PC-3 (cell line): Measurements from ENCODE around the gene GPC6. TPM values are rescaled to one million over a fixed set of nuclear protein-coding genes. Genes with fewer than 3 reads are reported as not detected.

ENCODE experiments used
- ATAC-seq: fragments of 200-7000 bp; cut with Tn5 transposase; 2 replicates; pipeline ENCODE4 v1.9.1; 2020; ENCODE audit warnings: mild to moderate bottlenecking, moderate library complexity
- BruUV-seq: library from RNA; stranded (reverse); fragments of 400-500 nt; replicated peaks from 2 replicates; lab custom pipeline; 2021; lab: Mats Ljungman, UMichigan
- CTCF ChIA-PET: fragments of 300-600 bp; sonication (Branson Sonifier 250); formaldehyde crosslinking; loops from one replicate; lab custom pipeline; 2022; ENCODE audit warnings: antibody characterized with exemption; lab: Charles Lee
- POLR2A ChIA-PET: fragments of 300-600 bp; sonication (Branson Sonifier 250); formaldehyde crosslinking; loops from one replicate; lab custom pipeline; 2022; ENCODE audit warnings: antibody characterized with exemption; ENCODE audit not compliant: unreplicated experiment; lab: Charles Lee
- DNase-seq: peaks from one replicate; pipeline ENCODE4 v3.0.0-alpha.2; 2015
- H2AFZ ChIP-seq: fragments of 300-600 bp; sonication (generic); 2 replicates; pipeline ENCODE4 v1.6.0; 2016; ENCODE audit warnings: antibody characterized with exemption, low read length
- H3F3A ChIP-seq: fragments of 300-600 bp; sonication (generic); one replicate; pipeline ENCODE4 v1.6.0; 2017; ENCODE audit warnings: antibody characterized with exemption, low read length, control low read depth, mild to moderate bottlenecking; ENCODE audit not compliant: unreplicated experiment
- H3K27ac ChIP-seq: fragments of 300-600 bp; sonication (generic); 2 replicates; pipeline ENCODE4 v1.5.1; 2016; ENCODE audit warnings: mild to moderate bottlenecking, low read length
- H3K27me3 ChIP-seq: fragments of 300-600 bp; sonication (generic); 2 replicates; pipeline ENCODE4 v1.6.1; 2016; ENCODE audit warnings: low read length, mixed read lengths
- H3K36me3 ChIP-seq: fragments of 300-600 bp; sonication (generic); 2 replicates; pipeline ENCODE4 v1.6.1; 2016; ENCODE audit warnings: low read depth, mixed run types, low read length, mixed read lengths
- H3K4me1 ChIP-seq: fragments of 300-600 bp; sonication (generic); 2 replicates; pipeline ENCODE4 v1.5.1; 2016; ENCODE audit warnings: low read length; ENCODE audit not compliant: insufficient read depth
- H3K4me2 ChIP-seq: fragments of 300-600 bp; sonication (generic); 2 replicates; pipeline ENCODE4 v1.6.0; 2016; ENCODE audit warnings: low read length
- H3K4me3 ChIP-seq: fragments of 300-600 bp; sonication (generic); 2 replicates; pipeline ENCODE4 v1.5.1; 2016; ENCODE audit warnings: mild to moderate bottlenecking, low read length, mixed read lengths
- H3K79me2 ChIP-seq: fragments of 300-600 bp; sonication (generic); 2 replicates; pipeline ENCODE4 v1.6.1; 2017; ENCODE audit warnings: low read length, mixed read lengths
- H3K9ac ChIP-seq: fragments of 300-600 bp; sonication (generic); 2 replicates; pipeline ENCODE4 v1.6.0; 2016; ENCODE audit warnings: mild to moderate bottlenecking, low read length
- H3K9me2 ChIP-seq: fragments of 300-600 bp; sonication (generic); replicated peaks from 2 replicates; pipeline ENCODE4 v1.6.1; 2016; ENCODE audit warnings: mixed run types, low read length, mixed read lengths
- H3K9me3 ChIP-seq: fragments of 300-600 bp; sonication (generic); 2 replicates; pipeline ENCODE4 v1.6.1; 2016; ENCODE audit warnings: low read length, mixed read lengths
- H4K20me1 ChIP-seq: fragments of 300-600 bp; sonication (generic); 2 replicates; pipeline ENCODE4 v1.6.1; 2016; ENCODE audit warnings: low read length, mixed read lengths
- CTCF ChIP-seq: fragments of 300-600 bp; sonication (generic); conservative IDR thresholded peaks from 2 replicates; pipeline ENCODE4 v1.5.1; 2017; ENCODE audit warnings: antibody characterized with exemption, low read depth, mild to moderate bottlenecking, low read length
- EZH2 ChIP-seq: fragments of 300-600 bp; sonication (generic); IDR thresholded peaks from one replicate; pipeline ENCODE4 v1.6.1; 2017; ENCODE audit warnings: antibody characterized with exemption, mild to moderate bottlenecking, low read length; ENCODE audit not compliant: unreplicated experiment
- EZH2phosphoT487 ChIP-seq: fragments of 300-600 bp; sonication (generic); IDR thresholded peaks from 2 replicates; pipeline ENCODE4 v1.6.1; 2018; ENCODE audit warnings: mild to moderate bottlenecking, antibody characterized with exemption, low read length, borderline replicate concordance
- intact Hi-C: fragments of 100-400 bp; cut with micrococcal nuclease; formaldehyde crosslinking; loops from 2 replicates; pipeline ENCODE4 v1.9.0; 2023
- total RNA-seq: library from RNA; depleted of rRNA; stranded (reverse); fragments of >200 nt; gene quantifications from 2 replicates; pipeline ENCODE4 v1.2.3, GENCODE V29; 2014

The GPC6 gene
- total RNA-seq, 1 experiment from 2014 or later = 3.5 TPM

GRCh38 chr13:94433055-94433961, 1206.7 kb downstream of the GPC6 start:
- ChIA-PET POLR2A (no interaction called here), CTCF (no interaction called here)
- BruUV-seq = no TSS peak
- Histone ChIP-seq H3K4me3 (no peak overlapping the region), H3K79me2 (no peaks in the 10 kb centered on the region), H2AFZ (no peak overlapping the region), H3F3A (no peaks in the 10 kb centered on the region), H3K4me2 (no peak overlapping the region), H3K27me3 (no peaks in the 10 kb centered on the region), H3K4me1 (no peaks in the 10 kb centered on the region), H3K9me3 (no peaks in the 10 kb centered on the region), H3K27ac (no peak overlapping the region), H3K9ac (no peak overlapping the region), H3K9me2 (no peaks in the 10 kb centered on the region), H4K20me1 (no peaks in the 10 kb centered on the region), H3K36me3 (no peaks in the 10 kb centered on the region)
- no peak for TF ChIP-seq CTCF
- no peak for TF ChIP-seq EZH2phosphoT487
- TF ChIP-seq EZH2 = no peak
- ATAC-seq (no peak), DNase-seq (no peak)
- intact Hi-C loops = no loop called here

- H3K9me2 ChIP-seq = no peaks in the 10 kb centered on the region
- intact Hi-C loops = loop anchor here (1.0 to 5.0 kb wide), 2 partner anchors 112 to 182 kb away; no protein-coding TSS in a partner anchor
- 0 out of 2 replicates have a peak overlapping the region, but pooled peaks have one; percentile 23 for H3K4me2 ChIP-seq
- H3K27ac ChIP-seq = no peak overlapping the region
- no TSS peak for BruUV-seq
- POLR2A ChIA-PET = no interaction called here
- H3K9me3 ChIP-seq = no peaks in the 10 kb centered on the region
- no peak overlapping the region for H3K4me3 ChIP-seq
- CTCF ChIA-PET = interaction anchor here (0.6 to 2.0 kb wide), 5 partner anchors 10 to 677 kb away, joined by 3 to 9 read pairs (median 3); no protein-coding TSS in a partner anchor
- no peaks in the 10 kb centered on the region for H3F3A ChIP-seq
- H3K9ac ChIP-seq = no peak overlapping the region
- peak; percentile 71 for DNase-seq
- no peaks in the 10 kb centered on the region for H3K4me1 ChIP-seq
- peak; percentile 75 for ATAC-seq
- TF ChIP-seq EZH2 (no peak), CTCF (peak; percentile 73)
- H3K79me2 ChIP-seq = no peaks in the 10 kb centered on the region
- no peak overlapping the region for H2AFZ ChIP-seq
- H3K27me3 ChIP-seq = no peaks in the 10 kb centered on the region
- no peaks in the 10 kb centered on the region for H3K36me3 ChIP-seq
- H4K20me1 ChIP-seq = no peaks in the 10 kb centered on the region
These were observed 1209.1 kb downstream of the GPC6 start for GRCh38 chr13:94435604-94436226.
